ENCODE data around the gene RIMS1. TPM values are rescaled to one million over a fixed set of nuclear protein-coding genes. Genes with fewer than 3 reads are reported as not detected.

RIMS1 gene
- total and polyA plus RNA-seq, 2 of the 13 experiments (the other 11 are each of a cell fraction or from before 2014, with no cell fraction given), result not detected

DNA sequence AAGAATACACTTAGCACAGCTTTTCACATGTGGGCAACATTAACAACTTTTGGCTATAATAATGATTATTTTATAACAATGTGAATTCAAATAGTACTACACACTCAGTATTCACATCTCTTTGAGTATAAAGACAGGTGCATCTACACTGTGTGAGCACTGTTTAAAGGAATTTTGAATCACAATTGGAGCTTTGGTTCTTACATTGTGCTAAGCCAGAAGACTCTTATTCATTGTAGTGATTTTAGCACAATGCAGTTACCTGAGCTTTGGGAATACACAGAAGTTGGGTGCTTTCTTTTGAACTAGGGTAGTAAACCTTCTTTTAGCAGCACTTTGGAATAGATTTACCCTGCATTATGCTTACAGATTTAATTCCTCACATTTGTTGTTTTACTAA lies 20.5 kb downstream of the RIMS1 start:
- H3K4me1 ChIP-seq (ENCODE audit: insufficient read depth, low read length), result no peaks in the 10 kb centered on the region
- H3K27me3 ChIP-seq (ENCODE audit: control insufficient read depth in 1 of 2, insufficient read depth in 2 of 2, low read length in 2 of 2), result no peaks in the 10 kb centered on the region; a peak in 1 of 5 replicates
- BruUV-seq (replicated peaks), result no TSS peak
- no peak overlapping the region for H3K4me2 ChIP-seq (ENCODE audit: low read depth, low read length)
- H3K27ac ChIP-seq (ENCODE audit: extremely low read length, insufficient read depth, low read length), result no peak overlapping the region
- intact Hi-C loops (cut with micrococcal nuclease; ENCODE audit: unreplicated experiment), result no loop called here
- no peak for DNase-seq (ENCODE audit: low spot score)
- no peak for ATAC-seq
- no peak for TF ChIP-seq ZNF775 (CRISPR knock-in tag; IDR thresholded peaks at IDR 0.05; ENCODE audit: borderline replicate concordance)
- TF ChIP-seq, protein P1, sequence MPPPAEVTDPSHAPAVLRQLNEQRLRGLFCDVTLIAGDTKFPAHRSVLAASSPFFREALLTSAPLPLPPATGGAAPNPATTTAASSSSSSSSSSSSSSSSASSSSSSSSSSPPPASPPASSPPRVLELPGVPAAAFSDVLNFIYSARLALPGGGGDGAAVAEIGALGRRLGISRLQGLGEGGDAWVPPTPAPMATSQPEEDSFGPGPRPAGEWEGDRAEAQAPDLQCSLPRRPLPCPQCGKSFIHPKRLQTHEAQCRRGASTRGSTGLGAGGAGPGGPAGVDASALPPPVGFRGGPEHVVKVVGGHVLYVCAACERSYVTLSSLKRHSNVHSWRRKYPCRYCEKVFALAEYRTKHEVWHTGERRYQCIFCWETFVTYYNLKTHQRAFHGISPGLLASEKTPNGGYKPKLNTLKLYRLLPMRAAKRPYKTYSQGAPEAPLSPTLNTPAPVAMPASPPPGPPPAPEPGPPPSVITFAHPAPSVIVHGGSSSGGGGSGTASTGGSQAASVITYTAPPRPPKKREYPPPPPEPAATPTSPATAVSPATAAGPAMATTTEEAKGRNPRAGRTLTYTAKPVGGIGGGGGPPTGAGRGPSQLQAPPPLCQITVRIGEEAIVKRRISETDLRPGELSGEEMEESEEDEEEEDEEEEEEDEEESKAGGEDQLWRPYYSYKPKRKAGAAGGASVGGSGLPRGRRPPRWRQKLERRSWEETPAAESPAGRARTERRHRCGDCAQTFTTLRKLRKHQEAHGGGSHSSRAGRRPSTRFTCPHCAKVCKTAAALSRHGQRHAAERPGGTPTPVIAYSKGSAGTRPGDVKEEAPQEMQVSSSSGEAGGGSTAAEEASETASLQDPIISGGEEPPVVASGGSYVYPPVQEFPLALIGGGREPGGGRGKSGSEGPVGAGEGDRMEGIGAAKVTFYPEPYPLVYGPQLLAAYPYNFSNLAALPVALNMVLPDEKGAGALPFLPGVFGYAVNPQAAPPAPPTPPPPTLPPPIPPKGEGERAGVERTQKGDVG (CRISPR knock-in tag; IDR thresholded peaks at IDR 0.05; ENCODE audit: borderline replicate concordance), result no peak
- TF ChIP-seq, protein P2, sequence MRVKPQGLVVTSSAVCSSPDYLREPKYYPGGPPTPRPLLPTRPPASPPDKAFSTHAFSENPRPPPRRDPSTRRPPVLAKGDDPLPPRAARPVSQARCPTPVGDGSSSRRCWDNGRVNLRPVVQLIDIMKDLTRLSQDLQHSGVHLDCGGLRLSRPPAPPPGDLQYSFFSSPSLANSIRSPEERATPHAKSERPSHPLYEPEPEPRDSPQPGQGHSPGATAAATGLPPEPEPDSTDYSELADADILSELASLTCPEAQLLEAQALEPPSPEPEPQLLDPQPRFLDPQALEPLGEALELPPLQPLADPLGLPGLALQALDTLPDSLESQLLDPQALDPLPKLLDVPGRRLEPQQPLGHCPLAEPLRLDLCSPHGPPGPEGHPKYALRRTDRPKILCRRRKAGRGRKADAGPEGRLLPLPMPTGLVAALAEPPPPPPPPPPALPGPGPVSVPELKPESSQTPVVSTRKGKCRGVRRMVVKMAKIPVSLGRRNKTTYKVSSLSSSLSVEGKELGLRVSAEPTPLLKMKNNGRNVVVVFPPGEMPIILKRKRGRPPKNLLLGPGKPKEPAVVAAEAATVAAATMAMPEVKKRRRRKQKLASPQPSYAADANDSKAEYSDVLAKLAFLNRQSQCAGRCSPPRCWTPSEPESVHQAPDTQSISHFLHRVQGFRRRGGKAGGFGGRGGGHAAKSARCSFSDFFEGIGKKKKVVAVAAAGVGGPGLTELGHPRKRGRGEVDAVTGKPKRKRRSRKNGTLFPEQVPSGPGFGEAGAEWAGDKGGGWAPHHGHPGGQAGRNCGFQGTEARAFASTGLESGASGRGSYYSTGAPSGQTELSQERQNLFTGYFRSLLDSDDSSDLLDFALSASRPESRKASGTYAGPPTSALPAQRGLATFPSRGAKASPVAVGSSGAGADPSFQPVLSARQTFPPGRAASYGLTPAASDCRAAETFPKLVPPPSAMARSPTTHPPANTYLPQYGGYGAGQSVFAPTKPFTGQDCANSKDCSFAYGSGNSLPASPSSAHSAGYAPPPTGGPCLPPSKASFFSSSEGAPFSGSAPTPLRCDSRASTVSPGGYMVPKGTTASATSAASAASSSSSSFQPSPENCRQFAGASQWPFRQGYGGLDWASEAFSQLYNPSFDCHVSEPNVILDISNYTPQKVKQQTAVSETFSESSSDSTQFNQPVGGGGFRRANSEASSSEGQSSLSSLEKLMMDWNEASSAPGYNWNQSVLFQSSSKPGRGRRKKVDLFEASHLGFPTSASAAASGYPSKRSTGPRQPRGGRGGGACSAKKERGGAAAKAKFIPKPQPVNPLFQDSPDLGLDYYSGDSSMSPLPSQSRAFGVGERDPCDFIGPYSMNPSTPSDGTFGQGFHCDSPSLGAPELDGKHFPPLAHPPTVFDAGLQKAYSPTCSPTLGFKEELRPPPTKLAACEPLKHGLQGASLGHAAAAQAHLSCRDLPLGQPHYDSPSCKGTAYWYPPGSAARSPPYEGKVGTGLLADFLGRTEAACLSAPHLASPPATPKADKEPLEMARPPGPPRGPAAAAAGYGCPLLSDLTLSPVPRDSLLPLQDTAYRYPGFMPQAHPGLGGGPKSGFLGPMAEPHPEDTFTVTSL (CRISPR knock-in tag; IDR thresholded peaks at IDR 0.05; ENCODE audit: borderline replicate concordance), result no peak
- TF ChIP-seq, protein P3, sequence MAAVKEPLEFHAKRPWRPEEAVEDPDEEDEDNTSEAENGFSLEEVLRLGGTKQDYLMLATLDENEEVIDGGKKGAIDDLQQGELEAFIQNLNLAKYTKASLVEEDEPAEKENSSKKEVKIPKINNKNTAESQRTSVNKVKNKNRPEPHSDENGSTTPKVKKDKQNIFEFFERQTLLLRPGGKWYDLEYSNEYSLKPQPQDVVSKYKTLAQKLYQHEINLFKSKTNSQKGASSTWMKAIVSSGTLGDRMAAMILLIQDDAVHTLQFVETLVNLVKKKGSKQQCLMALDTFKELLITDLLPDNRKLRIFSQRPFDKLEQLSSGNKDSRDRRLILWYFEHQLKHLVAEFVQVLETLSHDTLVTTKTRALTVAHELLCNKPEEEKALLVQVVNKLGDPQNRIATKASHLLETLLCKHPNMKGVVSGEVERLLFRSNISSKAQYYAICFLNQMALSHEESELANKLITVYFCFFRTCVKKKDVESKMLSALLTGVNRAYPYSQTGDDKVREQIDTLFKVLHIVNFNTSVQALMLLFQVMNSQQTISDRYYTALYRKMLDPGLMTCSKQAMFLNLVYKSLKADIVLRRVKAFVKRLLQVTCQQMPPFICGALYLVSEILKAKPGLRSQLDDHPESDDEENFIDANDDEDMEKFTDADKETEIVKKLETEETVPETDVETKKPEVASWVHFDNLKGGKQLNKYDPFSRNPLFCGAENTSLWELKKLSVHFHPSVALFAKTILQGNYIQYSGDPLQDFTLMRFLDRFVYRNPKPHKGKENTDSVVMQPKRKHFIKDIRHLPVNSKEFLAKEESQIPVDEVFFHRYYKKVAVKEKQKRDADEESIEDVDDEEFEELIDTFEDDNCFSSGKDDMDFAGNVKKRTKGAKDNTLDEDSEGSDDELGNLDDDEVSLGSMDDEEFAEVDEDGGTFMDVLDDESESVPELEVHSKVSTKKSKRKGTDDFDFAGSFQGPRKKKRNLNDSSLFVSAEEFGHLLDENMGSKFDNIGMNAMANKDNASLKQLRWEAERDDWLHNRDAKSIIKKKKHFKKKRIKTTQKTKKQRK (IDR thresholded peaks at IDR 0.05; ENCODE audit: low read length), result no peak
- TF ChIP-seq HNRNPL (IDR thresholded peaks at IDR 0.05; ENCODE audit: low read depth, low read length), result no peak
- no peak for TF ChIP-seq ZNF44 (CRISPR knock-in tag; IDR thresholded peaks at IDR 0.05)
- no peak for TF ChIP-seq AKAP8 (CRISPR knock-in tag; IDR thresholded peaks at IDR 0.05)
- no peak for TF ChIP-seq SMARCE1 (IDR thresholded peaks at IDR 0.05; ENCODE audit: borderline replicate concordance)
- TF ChIP-seq ZNF274 (CRISPR knock-in tag; IDR thresholded peaks at IDR 0.05), result no peak
- H3K4me3 ChIP-seq (replicated peaks in 1 of 3; ENCODE audit: insufficient read depth in 1 of 3, low read depth in 2 of 3, low read length in 3 of 3), result no peak overlapping the region
- no peak for FAIRE-seq
- no peaks in the 10 kb centered on the region for H3K9me3 ChIP-seq (ENCODE audit: low read length)
- ChIA-PET CTCF (ENCODE audit: low intra/inter-chr PET ratio, low total read pairs) (no interaction called here), POLR2A (no interaction called here)
- no peak overlapping the region for H3K9ac ChIP-seq (ENCODE audit: insufficient read depth, low read depth, low read length)
- H4K20me1 ChIP-seq (ENCODE audit: insufficient read depth, low read length), result no peaks in the 10 kb centered on the region
- H3K36me3 ChIP-seq (replicated peaks in 1 of 2; ENCODE audit: control insufficient read depth in 1 of 2, insufficient read depth in 2 of 2, low read length in 2 of 2), result no peaks in the 10 kb centered on the region
- H2AFZ ChIP-seq (ENCODE audit: low read length), result no peak overlapping the region
- in situ Hi-C loops (cut with HindIII; ENCODE audit: extremely low pct_ligation_motif_present, low pct_unique_long_range_greater_than_20kb), result no loop called here
- H3K79me2 ChIP-seq (ENCODE audit: insufficient read depth, low read length), result no peaks in the 10 kb centered on the region

Data from HepG2 (cell line).